NCI-H1417 treated with DMSO at 0.1 percent for 48 hours (cell line): Measurements from ENCODE around the gene IL17B.

Source experiments
- DNase-seq: peaks from one replicate; lab custom pipeline; 2025; lab: John Stamatoyannopoulos, UW

IL17B gene

GRCh38 chr5:149376711-149377447, 2.2 kb downstream of the IL17B start:
- no peak for DNase-seq

- DNase-seq = no peak
These were observed 3.0 kb downstream of the IL17B start for GRCh38 chr5:149376104-149376503.

- DNase-seq = no peak
These were observed 3.7 kb downstream of the IL17B start for GRCh38 chr5:149375434-149375833.

GRCh38 chr5:149374801-149375200, 4.3 kb downstream of the IL17B start:
- DNase-seq = no peak

GRCh38 chr5:149374303-149374702, 4.8 kb downstream of the IL17B start:
- no peak for DNase-seq

- no peak for DNase-seq
These were observed 6.2 kb downstream of the IL17B start for GRCh38 chr5:149372932-149373331.

GRCh38 chr5:149372076-149372795, 6.9 kb downstream of the IL17B start:
- no peak for DNase-seq

GRCh38 chr5:149371296-149371962, 7.7 kb downstream of the IL17B start:
- DNase-seq = no peak

- DNase-seq = no peak
These were observed 8.2 kb downstream of the IL17B start for GRCh38 chr5:149370878-149371277.

GRCh38 chr5:149367972-149368645, 11.0 kb downstream of the IL17B start:
- DNase-seq = no peak

- DNase-seq = no peak
These were observed 11.7 kb downstream of the IL17B start for GRCh38 chr5:149367249-149367971.

- DNase-seq = no peak
These were observed 12.8 kb downstream of the IL17B start for GRCh38 chr5:149366169-149366729.

GRCh38 chr5:149365418-149365817, 13.7 kb downstream of the IL17B start:
- no peak for DNase-seq

GRCh38 chr5:149364719-149365118, 14.4 kb downstream of the IL17B start:
- no peak for DNase-seq

- DNase-seq = no peak
These were observed 15.2 kb downstream of the IL17B start for GRCh38 chr5:149363936-149364335.

- no peak for DNase-seq
These were observed 15.7 kb downstream of the IL17B start for GRCh38 chr5:149363358-149363757.

GRCh38 chr5:149362541-149362940, 16.6 kb downstream of the IL17B start:
- DNase-seq = no peak

- DNase-seq = no peak
These were observed 18.8 kb downstream of the IL17B start for GRCh38 chr5:149360272-149360671.

GRCh38 chr5:149358868-149359495, 20.1 kb downstream of the IL17B start:
- no peak for DNase-seq

GRCh38 chr5:149358294-149358651, 20.8 kb downstream of the IL17B start:
- DNase-seq = no peak
